Effector CD4-positive, alpha-beta T cell (primary cell): ENCODE results near the gene C1QTNF6.

Source experiments
- DNase-seq: peaks from one replicate; pipeline ENCODE4 v3.0.0-alpha.2; 2020

Gene C1QTNF6

GRCh38 chr22:37160027-37160426 lies 28.0 kb downstream of the C1QTNF6 start:
- no peak for DNase-seq

GRCh38 chr22:37158963-37159290 lies 29.1 kb downstream of the C1QTNF6 start:
- no peak for DNase-seq

- DNase-seq = no peak
These were observed 30.3 kb downstream of the C1QTNF6 start for GRCh38 chr22:37157516-37158285.

- DNase-seq = no peak
These were observed 31.2 kb downstream of the C1QTNF6 start for GRCh38 chr22:37156686-37157435.

GRCh38 chr22:37155971-37156370 lies 32.1 kb downstream of the C1QTNF6 start:
- no peak for DNase-seq

GRCh38 chr22:37154925-37155712 lies 32.9 kb downstream of the C1QTNF6 start:
- DNase-seq = no peak

GRCh38 chr22:37153901-37154300 lies 34.1 kb downstream of the C1QTNF6 start:
- no peak for DNase-seq

- DNase-seq = no peak
These were observed 36.6 kb downstream of the C1QTNF6 start for GRCh38 chr22:37151401-37151800.

- no peak for DNase-seq
These were observed 37.3 kb downstream of the C1QTNF6 start for GRCh38 chr22:37150701-37151100.

- no peak for DNase-seq
These were observed 39.0 kb downstream of the C1QTNF6 start for GRCh38 chr22:37148742-37149665.

- DNase-seq = peak; percentile 29
These were observed 39.9 kb downstream of the C1QTNF6 start for GRCh38 chr22:37148031-37148651.

GRCh38 chr22:37147186-37147990 lies 40.7 kb downstream of the C1QTNF6 start:
- DNase-seq = no peak

- DNase-seq = no peak
These were observed 41.4 kb downstream of the C1QTNF6 start for GRCh38 chr22:37146507-37147180.

- DNase-seq = no peak
These were observed 42.0 kb downstream of the C1QTNF6 start for GRCh38 chr22:37146051-37146385.

- no peak for DNase-seq
These were observed 42.6 kb downstream of the C1QTNF6 start for GRCh38 chr22:37145180-37146050.

GRCh38 chr22:37144180-37144554 lies 43.9 kb downstream of the C1QTNF6 start:
- DNase-seq = no peak

GRCh38 chr22:37141971-37142370 lies 46.1 kb downstream of the C1QTNF6 start:
- DNase-seq = no peak

GRCh38 chr22:37141476-37141875 lies 46.6 kb downstream of the C1QTNF6 start:
- DNase-seq = no peak

- no peak for DNase-seq
These were observed 47.2 kb downstream of the C1QTNF6 start for GRCh38 chr22:37140686-37141323.
